GM12873 (cell line): Measurements from ENCODE around the gene SMIM24.

ENCODE experiments used
- CTCF ChIP-seq: IDR thresholded peaks from 2 replicates; pipeline ENCODE4 v1.5.1; 2012; ENCODE audit warnings: low read depth, mild to moderate bottlenecking, moderate library complexity, low read length, control low read depth; ENCODE audit not compliant: insufficient read depth; ENCODE audit errors: missing control alignments

Gene SMIM24

DNA sequence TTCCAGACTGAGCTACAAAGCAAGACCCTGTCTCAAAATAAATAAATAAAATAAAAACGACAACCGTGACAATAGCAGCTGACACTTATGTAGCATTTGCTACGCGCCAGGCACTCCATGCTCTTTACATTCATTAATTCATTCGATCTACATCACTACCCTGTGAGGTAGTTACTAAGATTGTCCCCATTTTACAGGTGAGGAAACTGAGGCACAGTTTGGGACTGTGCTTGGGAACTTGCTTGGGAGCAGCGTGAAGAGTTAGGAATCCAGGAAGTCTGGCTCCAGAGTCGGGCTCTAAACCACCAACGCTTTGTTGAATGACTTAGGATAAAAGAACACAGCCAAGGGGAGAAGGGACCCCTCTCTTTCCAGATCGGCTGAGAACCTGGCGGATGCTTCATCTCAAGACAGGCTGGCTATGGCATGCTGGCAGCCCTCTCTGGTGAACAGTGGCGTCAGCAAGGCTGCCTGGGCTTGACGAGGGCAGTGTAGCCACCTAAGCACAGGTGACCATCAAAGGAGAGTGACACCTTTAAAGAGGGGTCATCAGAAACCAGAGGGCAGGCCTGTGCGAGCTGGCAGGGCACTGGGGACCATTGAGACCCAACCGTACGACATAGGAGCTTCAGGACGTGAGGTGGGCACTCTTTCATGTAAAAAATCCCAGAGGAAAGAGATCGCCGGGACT is 19.6 kb upstream of the SMIM24 start:
- no peak for TF ChIP-seq CTCF

- TF ChIP-seq CTCF = no peak
Observed at GRCh38 chr19:3497757-3498520, 17.6 kb upstream of the SMIM24 start.

GRCh38 chr19:3496392-3497273 is 16.3 kb upstream of the SMIM24 start:
- no peak for TF ChIP-seq CTCF

- no peak for TF ChIP-seq CTCF
Observed at GRCh38 chr19:3494559-3494958, 14.2 kb upstream of the SMIM24 start.

GRCh38 chr19:3494051-3494450 is 13.7 kb upstream of the SMIM24 start:
- TF ChIP-seq CTCF = no peak

- no peak for TF ChIP-seq CTCF
Observed at GRCh38 chr19:3493651-3494050, 13.3 kb upstream of the SMIM24 start.

DNA sequence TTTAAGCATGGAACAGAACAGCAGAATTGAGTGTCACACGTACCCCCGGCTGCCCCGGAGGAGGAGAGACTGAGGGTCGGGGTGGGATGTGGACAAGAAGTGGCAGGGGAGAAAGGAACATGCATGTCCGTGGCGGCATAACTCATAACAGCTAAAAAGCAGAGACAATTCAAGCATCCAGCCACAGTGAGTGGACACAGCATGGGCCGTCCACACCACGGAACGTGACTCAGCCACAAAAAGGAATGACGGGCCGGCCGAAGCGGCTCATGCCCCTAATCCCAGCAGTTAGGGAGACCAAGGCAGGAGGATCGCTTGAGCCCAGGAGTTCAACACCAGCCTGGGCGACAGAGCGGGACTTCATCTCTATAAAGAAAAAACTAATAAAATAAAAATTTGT is 12.6 kb upstream of the SMIM24 start:
- no peak for TF ChIP-seq CTCF
